ENCODE measurements around the gene CRYBA4. TPM values are rescaled to one million over a fixed set of nuclear protein-coding genes. Genes with fewer than 3 reads are reported as not detected.

CRYBA4 gene
- total RNA-seq: 0.27 TPM in 1 of 2 replicates, not detected in the other

DNA sequence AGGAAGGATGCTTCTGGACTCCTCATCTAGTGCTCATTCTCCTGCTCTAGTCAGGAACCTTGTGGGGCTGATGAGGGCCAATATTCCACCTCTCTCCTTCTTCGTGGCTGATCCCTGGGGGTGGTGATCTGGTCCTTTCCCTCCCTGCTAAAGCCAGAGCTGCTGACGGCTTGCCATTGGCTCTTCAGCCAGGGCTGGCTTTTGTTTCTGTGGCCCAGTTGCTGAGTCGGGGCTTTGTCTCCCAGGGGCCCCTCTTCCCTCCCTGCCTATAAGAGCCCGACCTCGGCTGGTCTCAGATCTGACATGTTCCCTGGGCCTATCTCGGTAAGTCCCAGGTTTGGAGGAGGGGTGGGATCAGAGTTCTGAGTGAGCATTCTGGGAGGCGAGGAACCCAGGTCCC is at the start of gene CRYBA4:
Gene CRYBA4, plus strand, starts transcription at position 301 of the 400 bp plus-strand sequence. CDS start 634 bp downstream, outside the sequence.
- intact Hi-C loops (cut with micrococcal nuclease): no loop called here

DNA sequence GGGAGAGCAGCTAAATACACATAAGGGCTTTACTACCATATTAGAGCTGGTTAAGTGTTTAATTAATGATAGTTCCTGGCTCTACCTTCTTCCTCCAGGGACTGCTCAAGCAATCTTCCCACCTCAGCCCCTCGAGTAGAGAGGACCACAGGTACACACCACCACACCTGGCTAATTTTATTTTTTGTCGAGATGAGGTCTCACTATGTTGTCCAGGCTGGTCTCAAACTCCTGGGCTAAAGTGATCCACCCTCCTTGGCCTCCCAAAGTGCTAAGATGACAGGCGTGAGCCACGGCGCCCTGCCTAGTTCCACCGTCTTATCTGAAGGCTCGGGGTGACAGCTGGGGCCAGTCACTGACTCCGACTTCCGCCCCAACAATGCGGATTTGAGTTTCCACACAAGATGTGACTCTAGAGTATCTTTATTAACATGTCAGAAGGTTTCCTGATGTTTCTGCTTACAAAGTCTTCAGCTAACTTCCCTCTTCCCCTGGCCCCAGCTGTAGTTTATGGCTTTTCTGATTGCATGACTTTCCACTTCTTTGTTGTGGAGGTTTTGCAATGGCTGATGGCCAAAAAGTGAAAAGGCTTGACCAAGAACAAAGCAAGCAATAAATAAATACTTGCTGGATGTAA is 48.6 kb upstream of the CRYBA4 start:
- intact Hi-C loops (cut with micrococcal nuclease): no loop called here

- intact Hi-C loops (cut with micrococcal nuclease): no loop called here
Observed at GRCh38 chr22:26574001-26574723, 47.6 kb upstream of the CRYBA4 start.

DNA sequence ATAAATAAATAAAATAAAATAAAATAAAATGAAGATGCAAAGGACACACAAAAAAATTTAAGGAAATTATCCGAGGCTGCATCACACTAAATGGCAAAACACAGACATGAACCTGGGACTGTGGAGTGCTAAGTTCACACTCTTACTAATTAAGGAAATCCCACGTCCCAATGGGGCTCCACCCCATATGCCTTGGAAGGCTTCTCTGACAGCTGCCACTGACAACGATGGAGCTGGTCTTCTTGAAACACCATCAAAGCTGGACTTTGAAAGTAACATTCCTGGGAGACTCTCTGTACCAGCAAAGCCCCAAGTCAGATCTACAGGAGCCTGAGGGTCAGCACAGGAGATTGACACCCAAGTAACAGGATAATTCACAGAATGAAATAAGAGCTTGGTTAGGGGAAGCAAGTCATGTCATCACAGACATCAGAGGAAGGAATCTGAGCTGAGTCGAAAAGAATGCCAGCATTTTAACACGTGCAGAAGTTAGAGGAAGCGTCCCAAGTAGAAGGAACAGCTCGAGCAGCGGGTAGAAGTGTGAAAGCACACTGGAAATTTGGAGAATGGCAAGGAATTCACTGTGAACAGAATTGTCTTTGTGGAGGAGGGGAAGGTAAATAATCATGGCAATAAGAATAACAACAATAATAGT is 45.6 kb upstream of the CRYBA4 start:
- intact Hi-C loops (cut with micrococcal nuclease): no loop called here

DNA sequence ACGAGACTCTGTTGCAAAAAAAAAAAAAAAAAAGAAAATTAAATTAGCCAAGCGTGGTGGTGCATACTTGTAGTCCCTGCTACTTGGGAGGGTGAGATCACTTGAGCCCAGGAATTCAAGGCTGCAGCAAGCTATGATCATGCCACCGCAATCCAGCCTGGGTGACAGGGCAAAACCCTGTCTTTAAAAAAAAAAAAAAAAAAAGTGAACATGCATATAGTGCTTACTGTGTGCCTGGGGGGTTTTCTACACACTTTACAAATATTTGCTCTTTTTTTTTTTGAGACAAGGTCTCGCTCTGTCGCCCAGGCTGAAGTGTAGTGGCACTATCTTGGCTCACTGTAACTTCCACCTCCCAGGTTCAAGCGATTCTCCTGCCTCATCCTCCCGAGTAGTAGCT is 44.7 kb upstream of the CRYBA4 start:
- intact Hi-C loops (cut with micrococcal nuclease): no loop called here

GRCh38 chr22:26579331-26579886 is 42.4 kb upstream of the CRYBA4 start:
- intact Hi-C loops (cut with micrococcal nuclease): loop anchor here (1.0 to 2.0 kb wide), 2 partner anchors 11 to 37 kb away; partner anchors contain the start of gene TPST2

- intact Hi-C loops (cut with micrococcal nuclease): no loop called here
Observed at GRCh38 chr22:26580240-26580962, 41.4 kb upstream of the CRYBA4 start.

DNA sequence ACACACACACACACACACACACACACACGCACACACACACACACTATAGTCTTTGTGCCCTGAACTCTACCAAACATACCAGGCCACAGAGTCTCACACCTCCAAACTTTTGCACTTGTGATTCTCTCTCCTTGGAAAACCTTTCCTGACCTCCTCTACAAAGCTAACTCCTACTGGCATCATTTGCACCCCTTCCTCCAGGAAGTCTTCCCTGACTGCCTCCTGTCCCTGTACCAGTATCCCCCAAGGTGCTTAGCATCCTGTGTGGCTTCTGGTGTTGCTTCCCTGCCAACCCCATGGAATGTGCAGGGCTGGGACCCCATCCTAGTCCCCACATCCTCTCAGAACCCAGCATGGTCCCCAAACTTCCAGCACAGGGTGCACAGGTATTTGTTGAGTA is 40.7 kb upstream of the CRYBA4 start:
- intact Hi-C loops (cut with micrococcal nuclease): no loop called here

DNA sequence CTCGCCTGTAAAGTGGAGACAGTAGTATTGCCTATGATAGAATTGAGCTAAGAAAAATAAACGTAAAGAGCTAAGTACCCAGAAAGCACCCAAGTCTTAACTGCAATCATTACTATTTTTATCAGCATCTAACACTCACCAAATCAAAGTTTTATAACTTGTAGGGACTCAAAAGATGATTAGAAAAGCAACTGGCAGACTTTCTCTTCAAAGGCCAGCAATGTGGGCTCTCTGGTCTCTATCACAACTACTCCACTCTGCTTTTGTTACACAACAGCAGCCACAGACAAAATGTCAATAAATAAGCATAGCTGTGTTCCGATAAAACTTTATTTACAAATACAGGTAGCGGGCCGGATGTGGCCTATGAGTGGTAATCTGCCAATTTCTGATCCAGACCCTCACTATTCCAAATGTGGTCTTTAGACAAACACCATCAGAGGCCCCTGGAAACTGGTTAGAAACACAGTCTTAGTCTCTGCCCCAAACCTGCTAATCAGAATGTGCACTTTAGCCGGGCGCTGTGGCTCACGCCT is 40.1 kb upstream of the CRYBA4 start:
- intact Hi-C loops (cut with micrococcal nuclease): no loop called here

GRCh38 chr22:26584010-26584409 is 37.8 kb upstream of the CRYBA4 start:
- intact Hi-C loops (cut with micrococcal nuclease): no loop called here

GRCh38 chr22:26585104-26585790 is 36.5 kb upstream of the CRYBA4 start:
- intact Hi-C loops (cut with micrococcal nuclease): no loop called here

DNA sequence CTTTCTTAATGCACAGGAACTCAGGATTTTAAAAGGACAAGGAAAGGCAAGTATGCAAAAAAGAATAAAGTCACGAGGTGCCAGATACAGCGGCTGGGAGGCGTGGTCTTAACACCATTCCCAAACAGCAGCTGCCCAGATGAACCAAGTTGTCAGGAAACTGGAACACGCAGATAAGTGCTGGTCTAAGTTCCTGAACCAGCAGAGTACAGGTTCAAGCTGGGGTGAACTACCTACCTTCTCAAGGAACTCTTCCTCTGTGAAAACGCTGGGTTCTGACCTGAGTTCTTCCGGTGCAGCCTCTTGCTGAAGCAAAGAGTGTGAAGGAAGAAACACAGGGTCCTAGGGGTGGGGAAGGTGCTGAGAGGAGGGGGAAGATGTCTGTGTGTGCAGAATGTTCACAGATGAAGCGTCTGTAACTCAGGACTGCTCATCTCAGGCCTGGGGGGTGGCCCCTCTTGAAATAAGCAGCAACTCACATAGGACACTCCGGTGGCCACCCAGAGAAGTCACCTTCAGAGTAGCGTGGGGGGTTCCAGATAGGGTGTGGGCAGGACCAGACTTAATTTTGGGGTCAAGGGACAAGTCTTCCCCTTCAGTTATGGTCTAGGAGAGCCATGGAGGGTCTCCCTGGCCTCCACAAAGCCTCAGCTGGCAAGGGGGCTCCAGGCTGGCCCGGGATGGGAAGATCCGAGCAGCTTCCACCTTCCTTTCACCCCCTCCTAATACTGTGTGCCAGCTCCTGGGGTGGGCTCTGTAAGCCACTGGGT is 35.0 kb upstream of the CRYBA4 start:
- intact Hi-C loops (cut with micrococcal nuclease): loop anchor here (1.0 kb wide), 1 partner anchor 83 kb away; no protein-coding TSS in a partner anchor

GRCh38 chr22:26587991-26588613 is 33.7 kb upstream of the CRYBA4 start:
- intact Hi-C loops (cut with micrococcal nuclease): no loop called here

GRCh38 chr22:26588729-26589366 is 32.9 kb upstream of the CRYBA4 start:
- intact Hi-C loops (cut with micrococcal nuclease): no loop called here

DNA sequence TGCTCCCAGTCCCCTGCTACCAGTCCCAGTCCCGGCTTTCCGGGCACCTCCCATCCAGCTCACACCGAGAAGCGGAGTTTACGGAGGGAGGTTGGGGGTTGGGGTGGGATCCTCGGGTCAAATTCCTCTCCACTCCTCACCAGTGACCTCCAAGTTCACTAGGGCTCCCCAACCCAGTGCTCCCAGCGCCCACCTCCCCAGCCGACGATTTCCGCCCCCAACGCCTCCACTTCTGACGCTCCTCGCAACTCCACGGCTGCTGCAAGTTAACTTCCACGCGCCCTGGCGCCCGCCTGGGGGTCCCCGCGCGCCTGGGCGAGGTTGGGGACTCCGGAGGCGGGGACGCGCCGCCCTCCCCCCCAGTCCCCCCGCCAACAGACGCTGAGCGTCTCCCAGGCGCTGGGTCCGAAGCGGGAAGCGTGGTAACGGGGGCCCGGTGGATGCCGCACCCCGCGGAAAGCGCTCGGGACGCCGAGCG is 32.4 kb upstream of the CRYBA4 start:
- intact Hi-C loops (cut with micrococcal nuclease): no loop called here

GRCh38 chr22:26589845-26590736 is 31.7 kb upstream of the CRYBA4 start, which contains the start of gene TPST2:
Gene TPST2 (minus strand): TSS chr22:26590132. CDS start chr22:26541630, 48,502 bp downstream.
- intact Hi-C loops (cut with micrococcal nuclease): loop anchor here (1.0 to 5.0 kb wide), 9 partner anchors 11 to 1521 kb away; partner anchors contain the start of genes ASPHD2, HPS4, MIAT and SRRD

DNA sequence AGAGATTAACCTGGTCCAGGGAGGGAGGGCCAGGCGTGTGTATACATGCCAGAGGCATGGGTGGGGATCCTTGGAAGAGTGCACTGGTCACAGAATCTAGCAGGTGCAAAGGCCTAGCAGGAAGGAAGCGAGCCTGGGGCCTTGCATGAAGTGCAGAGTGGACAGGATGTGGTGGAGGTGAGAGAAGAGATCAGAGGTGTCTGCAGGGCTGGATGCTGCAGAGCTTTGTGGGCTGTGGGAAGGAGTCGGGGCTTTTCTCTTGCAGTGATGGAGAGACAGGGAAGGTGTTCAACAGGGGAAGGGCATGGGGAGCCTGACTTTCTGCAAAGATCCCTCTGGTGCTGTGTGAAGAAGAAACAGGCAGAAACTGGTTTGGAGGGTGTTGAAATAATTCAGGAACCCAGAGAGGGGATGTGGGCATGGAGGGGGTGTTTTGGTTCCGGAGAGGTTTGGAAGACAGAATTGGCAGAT is 29.3 kb upstream of the CRYBA4 start:
- intact Hi-C loops (cut with micrococcal nuclease): loop anchor here (2.0 to 5.0 kb wide), 3 partner anchors 18 to 110 kb away; partner anchors contain the start of genes HPS4 and SRRD

Measured in T-helper 1 cell treated with Interleukin-12 subunit alpha and Interleukin-12 subunit beta and Interleukin-4 antibody, amounts not matched to agents 30 ng/mL and 1 ng/mL, for 36 hours (primary cell).